ENCODE data around the gene ZC3H8.
"Not testable (repeated sequence)": the region's sequence is repeated elsewhere in the genome, so short reads cannot be mapped to it uniquely, and the experiment has no call there.

ZC3H8 gene

DNA sequence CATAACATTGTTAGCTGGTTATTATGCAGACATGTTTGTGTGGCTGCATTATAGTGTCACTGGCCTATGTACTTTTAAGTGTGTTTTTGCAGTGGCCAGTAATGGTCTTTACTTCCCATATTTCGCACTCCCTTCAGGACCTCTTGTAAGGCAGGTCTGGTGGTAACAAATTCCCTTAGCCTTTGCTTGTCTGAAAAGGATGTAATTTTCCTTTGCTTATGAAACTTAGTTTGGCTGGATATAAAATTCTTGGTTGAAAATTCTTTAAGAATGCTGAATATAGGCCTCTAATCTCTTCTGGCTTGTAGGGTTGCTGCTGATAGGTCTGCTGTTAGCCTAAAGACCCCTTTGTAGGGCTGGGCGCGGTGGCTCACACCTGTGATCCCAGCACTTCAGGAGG lies 34.7 kb downstream of the ZC3H8 start:
- no peak for DNase-seq (ENCODE audit: low read depth)
- H3K4me3 ChIP-seq (ENCODE audit: low read depth, low read length) = no peak overlapping the region
- TF ChIP-seq, protein P1, sequence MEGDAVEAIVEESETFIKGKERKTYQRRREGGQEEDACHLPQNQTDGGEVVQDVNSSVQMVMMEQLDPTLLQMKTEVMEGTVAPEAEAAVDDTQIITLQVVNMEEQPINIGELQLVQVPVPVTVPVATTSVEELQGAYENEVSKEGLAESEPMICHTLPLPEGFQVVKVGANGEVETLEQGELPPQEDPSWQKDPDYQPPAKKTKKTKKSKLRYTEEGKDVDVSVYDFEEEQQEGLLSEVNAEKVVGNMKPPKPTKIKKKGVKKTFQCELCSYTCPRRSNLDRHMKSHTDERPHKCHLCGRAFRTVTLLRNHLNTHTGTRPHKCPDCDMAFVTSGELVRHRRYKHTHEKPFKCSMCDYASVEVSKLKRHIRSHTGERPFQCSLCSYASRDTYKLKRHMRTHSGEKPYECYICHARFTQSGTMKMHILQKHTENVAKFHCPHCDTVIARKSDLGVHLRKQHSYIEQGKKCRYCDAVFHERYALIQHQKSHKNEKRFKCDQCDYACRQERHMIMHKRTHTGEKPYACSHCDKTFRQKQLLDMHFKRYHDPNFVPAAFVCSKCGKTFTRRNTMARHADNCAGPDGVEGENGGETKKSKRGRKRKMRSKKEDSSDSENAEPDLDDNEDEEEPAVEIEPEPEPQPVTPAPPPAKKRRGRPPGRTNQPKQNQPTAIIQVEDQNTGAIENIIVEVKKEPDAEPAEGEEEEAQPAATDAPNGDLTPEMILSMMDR (IDR thresholded peaks at IDR 0.05; ENCODE audit: insufficient read depth, low read depth, low read length, missing control alignments) = no peak

- peak; percentile 7 for DNase-seq (ENCODE audit: low read depth)
- TF ChIP-seq, protein P1 (IDR thresholded peaks at IDR 0.05; ENCODE audit: insufficient read depth, low read depth, low read length, missing control alignments) = no peak
- no peak overlapping the region for H3K4me3 ChIP-seq (ENCODE audit: low read depth, low read length)
Observed at GRCh38 chr2:112217854-112218253, 37.0 kb downstream of the ZC3H8 start.

GRCh38 chr2:112216167-112216566 lies 38.7 kb downstream of the ZC3H8 start:
- no peak overlapping the region for H3K4me3 ChIP-seq (ENCODE audit: low read depth, low read length)
- no peak for DNase-seq (ENCODE audit: low read depth)
- TF ChIP-seq, protein P1 (IDR thresholded peaks at IDR 0.05; ENCODE audit: insufficient read depth, low read depth, low read length, missing control alignments) = no peak

- not testable (repeated sequence) for DNase-seq (ENCODE audit: low read depth); H3K4me3 ChIP-seq (ENCODE audit: low read depth, low read length)
Observed at GRCh38 chr2:112207905-112208304, 46.9 kb downstream of the ZC3H8 start.

DNA sequence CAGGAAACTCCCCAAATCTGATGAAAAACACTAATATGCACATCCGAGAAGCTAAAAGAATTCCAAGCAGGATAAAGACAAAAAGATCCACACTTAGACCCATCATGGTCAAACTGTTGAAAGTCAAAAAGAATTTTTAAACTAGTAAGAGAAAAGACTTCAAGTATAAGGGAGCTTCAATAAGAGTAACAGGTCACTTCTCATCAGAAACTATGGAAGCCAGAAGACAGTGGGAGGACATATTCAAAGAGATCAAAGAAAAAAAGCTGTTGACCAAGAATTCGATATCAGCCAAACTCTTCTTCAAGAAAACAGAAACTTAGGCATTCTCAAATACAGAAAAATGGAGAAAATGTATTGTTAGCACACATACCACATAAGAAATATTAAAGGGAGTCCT lies 50.4 kb downstream of the ZC3H8 start:
- DNase-seq (ENCODE audit: low read depth) = no peak
- TF ChIP-seq, protein P1 (IDR thresholded peaks at IDR 0.05; ENCODE audit: insufficient read depth, low read depth, low read length, missing control alignments) = no peak
- no peak overlapping the region for H3K4me3 ChIP-seq (ENCODE audit: low read depth, low read length)

DNA sequence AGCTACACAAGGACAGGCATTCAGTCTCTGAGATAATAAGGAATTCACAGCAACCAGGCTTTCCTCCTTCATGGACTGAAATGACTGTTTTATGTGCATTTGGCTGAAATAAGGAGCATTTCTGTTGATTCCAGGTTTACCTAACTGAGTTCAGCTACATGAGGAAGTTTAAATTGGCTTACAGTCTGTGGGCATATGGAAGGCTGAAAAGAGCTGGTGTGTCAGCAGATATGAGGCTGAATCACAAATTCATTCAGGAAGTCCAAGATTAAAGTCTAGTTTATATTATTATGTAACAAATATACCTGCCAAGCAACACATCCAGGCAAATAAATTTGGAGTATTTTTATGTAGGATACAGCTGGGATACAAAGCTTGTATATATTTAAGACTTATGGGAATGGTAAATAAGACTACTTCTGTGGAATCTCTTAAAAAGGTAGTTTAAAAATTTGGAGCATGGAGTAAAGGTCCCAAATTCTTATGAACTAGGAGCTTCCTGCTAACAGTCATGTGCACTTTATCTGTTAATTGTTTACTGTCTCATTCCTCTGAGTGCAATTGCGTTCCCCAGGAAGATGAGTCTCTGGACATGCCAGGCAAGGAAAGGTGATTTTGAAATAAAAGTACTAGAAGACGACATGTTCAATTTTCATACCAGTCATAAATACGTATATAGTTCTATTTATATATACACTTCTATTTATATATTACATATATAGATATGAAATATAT lies 53.0 kb downstream of the ZC3H8 start:
- H3K4me3 ChIP-seq (ENCODE audit: low read depth, low read length) = no peak overlapping the region
- TF ChIP-seq, protein P1 (IDR thresholded peaks at IDR 0.05; ENCODE audit: insufficient read depth, low read depth, low read length, missing control alignments) = no peak
- DNase-seq (ENCODE audit: low read depth) = no peak

GRCh38 chr2:112199188-112199587 lies 55.7 kb downstream of the ZC3H8 start:
- no peak overlapping the region for H3K4me3 ChIP-seq (ENCODE audit: low read depth, low read length)
- TF ChIP-seq, protein P1 (IDR thresholded peaks at IDR 0.05; ENCODE audit: insufficient read depth, low read depth, low read length, missing control alignments) = no peak
- peak; percentile 12 for DNase-seq (ENCODE audit: low read depth)

All from GM12865 (cell line).